ENCODE data around the gene BCAS3. TPM values are rescaled to one million over a fixed set of nuclear protein-coding genes. Genes with fewer than 3 reads are reported as not detected.
A peak's percentile ranks its signal among the peaks of the same experiment; 100 is the strongest.

The BCAS3 gene
- total RNA-seq, 4 donors from 2014 or later = 42.1 to 84.7 (median 54.1) TPM

- TF ChIP-seq POLR2A (IDR thresholded peaks at IDR 0.05) = no peak
- no peak for TF ChIP-seq CTCF (IDR thresholded peaks at IDR 0.05)
- intact Hi-C loops (cut with DNase I; ENCODE audit: low total_unique reads) = no loop called here
- no peak for DNase-seq (ENCODE audit: low spot score in 2 of 2)
- no peak overlapping the region for H3K4me3 ChIP-seq (ENCODE audit: low read depth, poor library complexity, severe bottlenecking)
- 73% methylated on average over 32 to 35 of the region's 41 CpGs for WGBS, 2 donors
Observed at GRCh38 chr17:61408151-61409041, 730.7 kb downstream of the BCAS3 start.

GRCh38 chr17:61409301-61410112 lies 731.9 kb downstream of the BCAS3 start:
- DNase-seq (ENCODE audit: low spot score in 2 of 2) = peak in 1 of 2 donors; percentile 91
- intact Hi-C loops (cut with DNase I; ENCODE audit: low total_unique reads) = loop anchor here (5.0 to 10.0 kb wide), 2 partner anchors 138 to 425 kb away; no protein-coding TSS in a partner anchor
- WGBS, 2 donors = 2% methylated on average over 23 to 51 of the region's 73 CpGs
- TF ChIP-seq POLR2A (IDR thresholded peaks at IDR 0.05) = no peak
- no peak for TF ChIP-seq CTCF (IDR thresholded peaks at IDR 0.05)
- peak overlapping the region; percentile 25 for H3K4me3 ChIP-seq (ENCODE audit: low read depth, poor library complexity, severe bottlenecking)

- H3K4me3 ChIP-seq (ENCODE audit: low read depth, poor library complexity, severe bottlenecking) = no peak overlapping the region
- DNase-seq (ENCODE audit: low spot score in 2 of 2) = peak in 1 of 2 donors; percentile 94
- intact Hi-C loops (cut with DNase I; ENCODE audit: low total_unique reads) = loop anchor here (5.0 to 10.0 kb wide), 2 partner anchors 137 to 424 kb away; no protein-coding TSS in a partner anchor
- 17 to 20% methylated on average over 40 to 47 of the region's 48 CpGs for WGBS, 2 donors
- TF ChIP-seq CTCF (IDR thresholded peaks at IDR 0.05) (no peak), POLR2A (IDR thresholded peaks at IDR 0.05) (no peak)
Observed at GRCh38 chr17:61410141-61411010, 732.7 kb downstream of the BCAS3 start.

- WGBS, 2 donors = 7% methylated on average over 26 to 29 of the region's 29 CpGs
- no peak for DNase-seq (ENCODE audit: low spot score in 2 of 2)
- TF ChIP-seq POLR2A (IDR thresholded peaks at IDR 0.05) (no peak), CTCF (IDR thresholded peaks at IDR 0.05) (no peak)
- intact Hi-C loops (cut with DNase I; ENCODE audit: low total_unique reads) = loop anchor here (5.0 to 10.0 kb wide), 2 partner anchors 136 to 424 kb away; no protein-coding TSS in a partner anchor
- H3K4me3 ChIP-seq (ENCODE audit: low read depth, poor library complexity, severe bottlenecking) = no peak overlapping the region
Observed at GRCh38 chr17:61411011-61411260, 733.3 kb downstream of the BCAS3 start.

Measured in lower leg skin (tissue), 4 donors.